GM12891 (cell line): ENCODE measurements around the gene APEH.

ENCODE experiments used
- DNase-seq: peaks from one replicate; pipeline ENCODE4 v3.0.0; 2011; ENCODE audit warnings: low spot score; ENCODE audit not compliant: insufficient read length
- FAIRE-seq: peaks from 2 replicates; lab custom pipeline; 2011; peaks lifted over from hg19 to GRCh38; lab: Jason Lieb, UNC
- PAX5 ChIP-seq: IDR thresholded peaks from 2 replicates; pipeline ENCODE4 v1.6.1; 2011; ENCODE audit warnings: low read length, moderate library complexity, mild to moderate bottlenecking; ENCODE audit not compliant: insufficient read depth, severe bottlenecking
- POLR2A ChIP-seq: IDR thresholded peaks from 2 replicates; pipeline ENCODE4 v1.6.1; 2011; ENCODE audit warnings: low read depth, low read length, control low read depth
- POLR2AphosphoS5 ChIP-seq: IDR thresholded peaks from 2 replicates; pipeline ENCODE4 v1.6.1; 2011; ENCODE audit warnings: low read depth, low read length, control low read depth
- POU2F2 ChIP-seq: IDR thresholded peaks from 2 replicates; pipeline ENCODE4 v1.6.1; 2011; ENCODE audit warnings: low read depth, mild to moderate bottlenecking, control low read depth, low read length, moderate library complexity
- SPI1 ChIP-seq: IDR thresholded peaks from 2 replicates; pipeline ENCODE4 v1.6.1; 2011; ENCODE audit warnings: low read depth, low read length, control low read depth
- TAF1 ChIP-seq: IDR thresholded peaks from 2 replicates; pipeline ENCODE4 v1.6.1; 2011; ENCODE audit warnings: low read depth, low read length, control low read depth

APEH gene

DNA sequence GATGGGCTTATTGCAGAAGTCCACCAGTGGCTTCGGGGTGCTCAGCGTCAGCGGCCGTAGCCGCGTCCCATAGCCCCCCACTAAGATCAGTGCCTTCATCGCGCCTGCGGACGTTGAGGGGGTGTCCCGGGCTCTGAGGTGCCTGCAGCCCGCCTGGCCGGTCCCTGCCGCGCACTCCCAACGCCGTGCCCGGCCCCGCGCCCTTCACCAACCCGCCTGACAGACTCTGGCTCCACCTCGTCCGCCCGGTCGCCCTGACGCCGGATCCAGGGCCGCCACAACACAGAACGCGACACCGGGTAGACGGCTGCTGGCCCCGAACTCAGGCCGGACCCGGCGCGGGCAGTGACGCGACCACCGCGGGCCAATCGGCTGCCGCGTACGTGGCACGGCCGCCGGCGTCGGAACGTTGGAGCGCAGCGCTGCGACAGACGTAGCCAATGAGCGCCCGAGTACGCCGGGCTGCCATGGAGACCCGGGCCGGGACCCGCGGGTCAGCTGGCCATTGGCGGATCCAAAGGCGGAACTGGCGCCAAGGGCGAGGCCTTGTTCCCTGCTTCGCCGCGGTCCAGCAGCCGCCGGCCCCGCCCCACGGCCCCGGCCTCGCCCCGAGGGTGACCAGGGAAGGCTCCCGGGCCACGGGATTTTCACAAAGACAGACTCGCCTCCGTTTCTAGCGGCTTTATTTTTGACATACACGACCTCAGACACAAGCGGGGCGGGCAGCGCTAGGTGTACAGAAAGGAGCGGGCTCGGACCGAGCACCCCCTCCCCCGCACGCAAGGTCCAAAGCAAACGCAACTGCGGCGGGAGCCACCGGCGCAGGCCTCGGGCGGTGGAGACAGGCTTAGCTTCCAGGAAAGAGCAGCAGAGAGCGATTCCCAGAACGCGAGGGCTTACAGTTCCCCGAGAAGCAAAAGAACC lies 49.7 kb downstream of the APEH start, which contains the start of gene GMPPB:
TSS of gene GMPPB (minus strand) at position 324 of the 924 bp plus-strand sequence. CDS start at position 99, 225 bp downstream.
- TF ChIP-seq POLR2AphosphoS5 = peak; percentile 18; the same call in 1 of the 2 replicates
- peak; percentile 61 for TF ChIP-seq SPI1
- TF ChIP-seq PAX5 = peak; percentile 47
- no peak; the same call in 1 of the 2 replicates for TF ChIP-seq TAF1
- no peak for TF ChIP-seq POU2F2
- TF ChIP-seq POLR2A = peak; percentile 61
- DNase-seq = peak; percentile 97
- FAIRE-seq = peak; percentile 99

DNA sequence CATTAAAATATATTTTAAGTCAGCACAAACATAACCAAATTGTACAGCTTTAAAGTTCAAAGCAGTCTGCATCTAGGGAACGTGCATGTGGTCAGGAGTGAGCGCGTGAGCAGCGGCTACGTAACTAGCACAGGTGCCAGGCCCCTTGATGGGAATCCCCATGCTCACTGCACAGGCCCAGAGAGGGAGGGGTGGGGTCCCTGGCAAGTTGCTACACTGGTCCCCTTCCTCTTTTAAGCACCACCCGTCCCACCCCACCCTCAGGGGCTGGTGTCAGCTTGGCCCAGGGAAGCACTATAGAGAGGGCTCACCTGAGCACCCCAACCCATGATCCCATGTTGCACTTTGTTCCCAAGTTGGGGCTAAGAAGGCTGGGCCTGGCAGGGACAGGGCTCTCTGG lies 50.4 kb downstream of the APEH start:
- no peak for DNase-seq
- TF ChIP-seq POU2F2 (no peak), TAF1 (no peak), POLR2A (no peak; the same call in 1 of the 2 replicates), PAX5 (no peak), SPI1 (no peak), POLR2AphosphoS5 (0 out of 2 replicates have a peak, but pooled peaks have one; percentile 13)
- FAIRE-seq = no peak

DNA sequence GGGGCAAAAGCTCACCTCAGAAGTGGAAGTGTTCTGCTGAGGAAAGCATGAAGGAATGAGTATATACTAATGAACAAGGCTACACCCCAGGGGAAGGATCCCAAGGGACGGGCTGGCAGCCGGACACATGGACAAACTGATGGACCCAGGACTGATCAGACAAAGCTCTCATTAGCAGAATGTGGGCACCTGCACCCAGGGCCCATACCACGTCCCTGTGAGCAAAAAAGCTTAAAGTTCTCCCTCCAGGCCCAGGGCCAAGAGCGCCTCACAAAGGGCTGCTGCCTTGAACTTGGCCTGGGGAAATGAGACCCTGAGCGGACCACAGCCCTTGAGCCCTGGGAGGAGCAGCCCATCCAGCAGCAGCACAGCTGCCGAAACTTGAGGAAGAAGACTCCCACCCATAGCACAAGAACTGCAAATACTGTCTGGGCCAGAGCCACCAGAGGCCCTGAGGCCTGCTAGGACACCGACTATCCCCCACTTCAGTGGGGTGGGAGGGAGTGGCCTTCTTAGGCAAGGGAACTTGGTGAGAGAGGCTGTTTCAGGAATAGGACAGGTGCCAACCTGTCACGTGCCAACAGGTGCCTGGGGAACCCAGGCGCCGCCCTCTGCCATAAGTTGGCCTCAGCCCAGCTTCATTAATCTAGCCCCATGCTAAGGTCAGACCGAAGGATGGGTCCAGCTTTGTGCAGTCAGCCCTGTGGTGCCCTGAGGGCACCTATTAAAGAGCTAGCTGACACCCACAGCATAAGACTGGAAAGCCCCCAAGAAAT lies 51.9 kb downstream of the APEH start:
- no peak for DNase-seq
- TF ChIP-seq POLR2A (no peak), TAF1 (no peak), POLR2AphosphoS5 (no peak), SPI1 (no peak), PAX5 (no peak), POU2F2 (no peak)
- FAIRE-seq = no peak

GRCh38 chr3:49727154-49727923 lies 53.2 kb downstream of the APEH start:
- FAIRE-seq (no peak), DNase-seq (no peak)
- TF ChIP-seq POU2F2 (no peak), PAX5 (no peak), TAF1 (no peak), POLR2A (no peak), SPI1 (no peak), POLR2AphosphoS5 (no peak)

DNA sequence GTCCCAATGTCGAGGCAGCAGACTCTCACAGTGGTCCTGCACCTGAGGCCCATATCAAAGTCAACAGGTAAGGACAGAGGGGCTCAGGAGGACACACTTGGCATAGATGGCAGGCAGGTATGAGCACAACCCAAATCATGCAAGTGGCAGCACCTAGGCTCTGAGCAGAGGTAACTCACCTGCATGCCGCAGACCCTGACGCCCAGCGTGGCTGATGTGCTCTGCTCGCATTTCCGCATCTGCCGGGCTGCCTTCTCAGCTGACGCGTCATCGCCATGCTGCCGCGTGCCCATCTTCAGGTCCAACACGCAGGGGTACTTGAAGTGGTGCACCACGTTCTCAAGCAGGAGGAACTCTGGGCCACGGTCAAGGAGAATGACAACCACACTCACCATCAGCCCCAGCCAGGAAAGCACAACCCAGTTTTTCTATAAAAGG lies 53.8 kb downstream of the APEH start:
- peak; percentile 13 for FAIRE-seq
- no peak for TF ChIP-seq POLR2AphosphoS5
- TF ChIP-seq SPI1 = no peak
- TF ChIP-seq POLR2A = no peak
- TF ChIP-seq POU2F2 = no peak
- TF ChIP-seq PAX5 = no peak
- no peak for TF ChIP-seq TAF1
- DNase-seq = no peak

DNA sequence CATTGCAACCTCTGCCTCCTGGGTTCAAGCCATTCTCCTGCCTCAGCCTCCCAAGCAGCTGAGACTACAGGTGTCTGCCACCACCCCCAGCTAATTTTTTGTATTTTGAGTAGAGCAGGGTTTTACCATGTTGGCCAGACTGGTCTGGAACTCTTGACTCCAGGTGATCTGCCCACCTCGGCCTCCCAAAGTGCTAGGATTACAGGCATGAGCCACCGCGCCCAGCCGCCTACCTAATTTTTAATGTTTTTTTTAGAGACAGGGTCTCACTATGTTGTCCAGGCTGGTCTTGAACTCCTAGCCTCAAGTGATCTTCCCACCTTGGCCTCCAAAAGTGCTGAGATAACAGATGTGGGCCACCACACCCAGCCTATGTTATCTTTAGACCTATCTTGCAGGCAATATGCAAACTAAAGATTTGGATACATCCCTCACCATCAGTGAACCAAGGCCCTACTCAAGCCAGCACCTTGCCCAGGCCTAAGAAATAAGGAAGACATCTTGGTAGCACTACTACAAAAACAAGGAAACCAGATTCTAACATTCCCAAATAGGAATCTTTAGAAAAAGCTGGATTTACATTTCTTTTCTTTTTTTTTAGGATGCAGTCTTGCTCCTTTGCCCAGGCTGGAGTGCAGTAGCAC lies 55.9 kb downstream of the APEH start:
- no peak for FAIRE-seq
- no peak for DNase-seq
- no peak for TF ChIP-seq TAF1

DNA sequence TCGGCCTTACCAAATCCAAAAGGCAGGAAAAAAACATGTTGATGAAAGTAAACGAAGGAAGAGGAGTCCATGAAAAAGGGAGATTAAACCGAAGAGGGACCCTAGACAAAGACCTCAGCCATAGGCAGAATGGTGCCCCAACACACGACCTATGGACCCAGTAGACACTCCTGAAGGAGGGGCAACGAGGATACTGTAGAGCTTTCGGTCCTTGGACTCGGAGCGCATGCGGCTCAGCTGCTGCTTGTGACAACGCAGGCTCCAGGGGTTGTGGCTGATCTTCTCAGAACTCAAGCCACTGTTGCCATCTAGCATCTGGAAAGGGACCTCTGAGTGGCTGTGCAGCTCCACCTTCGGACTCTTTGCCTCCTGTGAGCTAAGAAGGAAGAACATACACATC lies 58.4 kb downstream of the APEH start:
- FAIRE-seq (no peak), DNase-seq (no peak)
- no peak for TF ChIP-seq TAF1
- TF ChIP-seq SPI1 = no peak
- TF ChIP-seq POLR2A = no peak
- no peak for TF ChIP-seq POU2F2
- TF ChIP-seq POLR2AphosphoS5 = no peak
- no peak for TF ChIP-seq PAX5

DNA sequence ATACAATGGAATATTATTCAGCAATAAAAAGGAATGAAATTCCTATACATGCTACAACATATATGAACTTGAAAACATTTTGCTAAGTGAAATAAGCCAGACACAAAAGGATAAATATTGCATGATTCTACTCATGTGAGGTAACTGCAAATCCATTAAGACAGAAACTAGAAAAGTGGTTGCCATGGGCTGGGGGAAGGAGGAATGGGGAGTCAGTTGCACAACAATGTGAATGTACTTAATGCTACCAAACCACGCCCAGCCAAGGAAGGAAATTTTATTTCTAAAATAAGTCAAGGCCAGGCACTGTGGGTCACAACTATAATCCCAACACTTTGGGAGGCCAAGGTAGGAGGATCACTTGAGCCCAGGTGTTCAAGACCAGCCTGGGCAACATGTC lies 59.4 kb downstream of the APEH start:
- DNase-seq = no peak
- no peak for FAIRE-seq
- no peak for TF ChIP-seq POLR2A
- no peak for TF ChIP-seq PAX5
- no peak for TF ChIP-seq POU2F2
- TF ChIP-seq TAF1 = no peak
- TF ChIP-seq POLR2AphosphoS5 = no peak
